ENCODE results near the gene TMTC2. TPM values are rescaled to one million over a fixed set of nuclear protein-coding genes. Genes with fewer than 3 reads are reported as not detected.

The TMTC2 gene
- polyA plus RNA-seq, 1 donor from 2014 or later = 20.6 TPM

GRCh38 chr12:82659343-82660207 is 27.1 kb upstream of the TMTC2 start:
- Histone ChIP-seq H4K20me1 (ENCODE audit: insufficient read depth) (no peaks in the 10 kb centered on the region), H2AFZ (ENCODE audit: low read depth, low read length) (no peak overlapping the region), H3K9me3 (ENCODE audit: low read length) (no peaks in the 10 kb centered on the region), H3K4me3 (ENCODE audit: low read length) (no peak overlapping the region), H3K79me2 (replicated peaks; ENCODE audit: insufficient read depth, low read length) (no peaks in the 10 kb centered on the region), H3K36me3 (ENCODE audit: insufficient read depth, low read length) (no peaks in the 10 kb centered on the region), H3K9me2 (ENCODE audit: insufficient read depth, low read length) (no peaks in the 10 kb centered on the region), H3F3A (ENCODE audit: insufficient read depth, low read length, poor library complexity, severe bottlenecking) (no peaks in the 10 kb centered on the region), H3K27ac (ENCODE audit: low read length) (no peak overlapping the region), H3K4me2 (ENCODE audit: low read length) (no peak overlapping the region), H3K9ac (ENCODE audit: low read length) (no peak overlapping the region), H3K27me3 (ENCODE audit: insufficient read depth, low read depth, low read length) (no peaks in the 10 kb centered on the region)
- no peak for TF ChIP-seq EZH2 (IDR thresholded peaks at IDR 0.05; ENCODE audit: borderline replicate concordance, insufficient read depth, low read length, poor library complexity, severe bottlenecking)
- no peak for TF ChIP-seq TAF1 (IDR thresholded peaks at IDR 0.05; ENCODE audit: low read depth)
- TF ChIP-seq POLR2AphosphoS5 (IDR thresholded peaks at IDR 0.05) = no peak
- TF ChIP-seq RAD21 (conservative IDR thresholded peaks at IDR 0.05) = no peak
- TF ChIP-seq, protein P1, sequence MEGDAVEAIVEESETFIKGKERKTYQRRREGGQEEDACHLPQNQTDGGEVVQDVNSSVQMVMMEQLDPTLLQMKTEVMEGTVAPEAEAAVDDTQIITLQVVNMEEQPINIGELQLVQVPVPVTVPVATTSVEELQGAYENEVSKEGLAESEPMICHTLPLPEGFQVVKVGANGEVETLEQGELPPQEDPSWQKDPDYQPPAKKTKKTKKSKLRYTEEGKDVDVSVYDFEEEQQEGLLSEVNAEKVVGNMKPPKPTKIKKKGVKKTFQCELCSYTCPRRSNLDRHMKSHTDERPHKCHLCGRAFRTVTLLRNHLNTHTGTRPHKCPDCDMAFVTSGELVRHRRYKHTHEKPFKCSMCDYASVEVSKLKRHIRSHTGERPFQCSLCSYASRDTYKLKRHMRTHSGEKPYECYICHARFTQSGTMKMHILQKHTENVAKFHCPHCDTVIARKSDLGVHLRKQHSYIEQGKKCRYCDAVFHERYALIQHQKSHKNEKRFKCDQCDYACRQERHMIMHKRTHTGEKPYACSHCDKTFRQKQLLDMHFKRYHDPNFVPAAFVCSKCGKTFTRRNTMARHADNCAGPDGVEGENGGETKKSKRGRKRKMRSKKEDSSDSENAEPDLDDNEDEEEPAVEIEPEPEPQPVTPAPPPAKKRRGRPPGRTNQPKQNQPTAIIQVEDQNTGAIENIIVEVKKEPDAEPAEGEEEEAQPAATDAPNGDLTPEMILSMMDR (IDR thresholded peaks at IDR 0.05; ENCODE audit: poor library complexity, severe bottlenecking) = no peak
- no peak for TF ChIP-seq SMC3 (conservative IDR thresholded peaks at IDR 0.05; ENCODE audit: poor library complexity)
- TF ChIP-seq MXI1 (conservative IDR thresholded peaks at IDR 0.05; ENCODE audit: poor library complexity, severe bottlenecking) = no peak
- no peak for TF ChIP-seq REST (IDR thresholded peaks at IDR 0.05; ENCODE audit: borderline replicate concordance)
- TF ChIP-seq EP300 (conservative IDR thresholded peaks at IDR 0.05; ENCODE audit: poor library complexity, severe bottlenecking) = no peak

DNA sequence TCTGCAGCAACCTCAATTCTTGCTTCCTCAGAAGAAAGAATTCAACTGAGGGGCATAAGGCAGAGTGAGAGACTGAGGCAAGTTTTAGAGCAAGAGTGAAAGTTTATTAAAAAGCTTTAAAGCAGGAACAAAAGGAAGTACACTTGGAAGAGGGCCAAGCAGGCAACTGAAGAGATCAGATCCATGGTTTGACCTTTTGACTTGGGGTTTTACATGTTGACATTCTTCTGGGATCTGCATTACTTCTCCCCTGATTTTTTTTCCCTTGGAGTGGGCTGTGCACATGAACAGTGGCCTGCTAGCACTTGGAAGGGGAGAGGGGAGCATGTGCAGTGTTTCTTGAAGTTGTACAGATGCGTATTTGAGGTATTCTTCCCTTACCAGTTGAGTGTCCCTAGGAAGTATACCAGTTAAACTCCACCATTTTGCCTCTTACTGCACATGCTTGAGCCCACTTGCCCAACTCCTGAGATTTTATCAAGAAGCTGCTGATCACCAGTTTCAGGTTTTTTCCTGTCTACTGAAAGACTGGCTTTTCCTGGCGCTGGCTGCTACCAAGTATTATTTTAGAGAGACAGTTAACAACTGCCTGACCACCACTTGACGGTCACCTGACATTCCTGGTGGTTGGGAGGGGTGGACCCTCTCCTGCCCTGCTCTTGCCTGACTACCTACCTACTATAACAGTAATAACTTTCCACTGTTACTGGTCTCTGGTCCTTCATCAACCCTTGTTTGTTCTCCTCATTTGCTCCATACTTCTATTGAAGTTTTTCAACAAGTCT is 26.0 kb upstream of the TMTC2 start:
- no peak overlapping the region for H2AFZ ChIP-seq (ENCODE audit: low read depth, low read length)

More for the DNA sequence above, 26.0 kb upstream of the TMTC2 start:
- Histone ChIP-seq H3K79me2 (replicated peaks; ENCODE audit: insufficient read depth, low read length) (no peaks in the 10 kb centered on the region), H3F3A (ENCODE audit: insufficient read depth, low read length, poor library complexity, severe bottlenecking) (no peaks in the 10 kb centered on the region), H3K9ac (ENCODE audit: low read length) (no peak overlapping the region), H4K20me1 (ENCODE audit: insufficient read depth) (no peaks in the 10 kb centered on the region), H3K27ac (ENCODE audit: low read length) (no peak overlapping the region), H3K36me3 (ENCODE audit: insufficient read depth, low read length) (no peaks in the 10 kb centered on the region), H3K9me3 (ENCODE audit: low read length) (no peaks in the 10 kb centered on the region), H3K4me2 (ENCODE audit: low read length) (no peak overlapping the region), H3K4me3 (ENCODE audit: low read length) (no peak overlapping the region), H3K9me2 (ENCODE audit: insufficient read depth, low read length) (no peaks in the 10 kb centered on the region), H3K27me3 (ENCODE audit: insufficient read depth, low read depth, low read length) (no peaks in the 10 kb centered on the region)
- TF ChIP-seq, protein P1 (IDR thresholded peaks at IDR 0.05; ENCODE audit: poor library complexity, severe bottlenecking) = no peak
- no peak for TF ChIP-seq EZH2 (IDR thresholded peaks at IDR 0.05; ENCODE audit: borderline replicate concordance, insufficient read depth, low read length, poor library complexity, severe bottlenecking)
- TF ChIP-seq POLR2AphosphoS5 (IDR thresholded peaks at IDR 0.05) = no peak
- TF ChIP-seq TAF1 (IDR thresholded peaks at IDR 0.05; ENCODE audit: low read depth) = no peak
- no peak for TF ChIP-seq MXI1 (conservative IDR thresholded peaks at IDR 0.05; ENCODE audit: poor library complexity, severe bottlenecking)
- TF ChIP-seq REST (IDR thresholded peaks at IDR 0.05; ENCODE audit: borderline replicate concordance) = no peak
- no peak for TF ChIP-seq SMC3 (conservative IDR thresholded peaks at IDR 0.05; ENCODE audit: poor library complexity)
- no peak for TF ChIP-seq RAD21 (conservative IDR thresholded peaks at IDR 0.05)
